ENCODE results near the gene XIRP2. TPM values are rescaled to one million over a fixed set of nuclear protein-coding genes. Genes with fewer than 3 reads are reported as not detected.

Gene XIRP2
- total and polyA plus RNA-seq, 2 of the 13 experiments (the other 11 are each of a cell fraction or from before 2014, with no cell fraction given), result 0.04 to 0.05 TPM

- TF ChIP-seq, protein P1, sequence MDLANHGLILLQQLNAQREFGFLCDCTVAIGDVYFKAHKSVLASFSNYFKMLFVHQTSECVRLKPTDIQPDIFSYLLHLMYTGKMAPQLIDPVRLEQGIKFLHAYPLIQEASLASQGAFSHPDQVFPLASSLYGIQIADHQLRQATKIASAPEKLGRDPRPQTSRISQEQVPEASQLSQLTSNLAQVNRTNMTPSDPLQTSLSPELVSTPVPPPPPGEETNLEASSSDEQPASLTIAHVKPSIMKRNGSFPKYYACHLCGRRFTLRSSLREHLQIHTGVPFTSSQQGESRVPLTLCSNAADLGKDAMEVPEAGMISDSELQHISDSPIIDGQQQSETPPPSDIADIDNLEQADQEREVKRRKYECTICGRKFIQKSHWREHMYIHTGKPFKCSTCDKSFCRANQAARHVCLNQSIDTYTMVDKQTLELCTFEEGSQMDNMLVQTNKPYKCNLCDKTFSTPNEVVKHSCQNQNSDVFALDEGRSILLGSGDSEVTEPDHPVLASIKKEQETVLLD (CRISPR knock-in tag; IDR thresholded peaks at IDR 0.05; ENCODE audit: low read depth), result no peak
- TF ChIP-seq MED1 (CRISPR knock-in tag; IDR thresholded peaks at IDR 0.05) (peak; percentile 91), ZNF460 (CRISPR knock-in tag; IDR thresholded peaks at IDR 0.05; ENCODE audit: borderline replicate concordance) (no peak), ZNF549 (CRISPR knock-in tag; IDR thresholded peaks at IDR 0.05) (no peak), ZNF343 (CRISPR knock-in tag; IDR thresholded peaks at IDR 0.05) (no peak), ZKSCAN8 (CRISPR knock-in tag; IDR thresholded peaks at IDR 0.05; ENCODE audit: borderline replicate concordance) (peak; percentile 82), GZF1 (CRISPR knock-in tag; IDR thresholded peaks at IDR 0.05) (no peak), NFE2 (CRISPR knock-in tag; IDR thresholded peaks at IDR 0.05) (no peak), ZMYM4 (CRISPR knock-in tag; IDR thresholded peaks at IDR 0.05) (peak; percentile 92), ZNF441 (CRISPR knock-in tag; IDR thresholded peaks at IDR 0.05; ENCODE audit: borderline replicate concordance) (no peak), SMARCC2 (IDR thresholded peaks at IDR 0.05) (no peak), EEA1 (CRISPR knock-in tag; IDR thresholded peaks at IDR 0.05; ENCODE audit: borderline replicate concordance) (no peak), HOXA7 (CRISPR knock-in tag; IDR thresholded peaks at IDR 0.05) (no peak), NCOR1 (IDR thresholded peaks at IDR 0.05; ENCODE audit: borderline replicate concordance, low read length) (peak; percentile 61; the same call in 1 of the 2 replicates), ERF (CRISPR knock-in tag; IDR thresholded peaks at IDR 0.05) (peak; percentile 89), MEIS1 (CRISPR knock-in tag; IDR thresholded peaks at IDR 0.05; ENCODE audit: borderline replicate concordance) (no peak), MXD1 (CRISPR knock-in tag; IDR thresholded peaks at IDR 0.05) (no peak), PHF20 (CRISPR knock-in tag; IDR thresholded peaks at IDR 0.05) (no peak), SRSF4 (IDR thresholded peaks at IDR 0.05; ENCODE audit: low read depth, low read length, poor library complexity, severe bottlenecking) (no peak), ZNF788 (CRISPR knock-in tag; IDR thresholded peaks at IDR 0.05; ENCODE audit: borderline replicate concordance) (no peak), ZNF674 (CRISPR knock-in tag; IDR thresholded peaks at IDR 0.05; ENCODE audit: low read depth) (no peak), SMC3 (IDR thresholded peaks at IDR 0.05; ENCODE audit: low read length) (no peak), ZSCAN21 (CRISPR knock-in tag; IDR thresholded peaks at IDR 0.05; ENCODE audit: borderline replicate concordance) (no peak), ZNF143 (CRISPR knock-in tag; IDR thresholded peaks at IDR 0.05) (no peak), SRSF1 (optimal IDR thresholded peaks at IDR 0.05; ENCODE audit: low read depth, low read length) (no peak), PCBP1 (IDR thresholded peaks at IDR 0.05; ENCODE audit: borderline replicate concordance, low read depth, low read length) (no peak)
- TF ChIP-seq, protein P2, sequence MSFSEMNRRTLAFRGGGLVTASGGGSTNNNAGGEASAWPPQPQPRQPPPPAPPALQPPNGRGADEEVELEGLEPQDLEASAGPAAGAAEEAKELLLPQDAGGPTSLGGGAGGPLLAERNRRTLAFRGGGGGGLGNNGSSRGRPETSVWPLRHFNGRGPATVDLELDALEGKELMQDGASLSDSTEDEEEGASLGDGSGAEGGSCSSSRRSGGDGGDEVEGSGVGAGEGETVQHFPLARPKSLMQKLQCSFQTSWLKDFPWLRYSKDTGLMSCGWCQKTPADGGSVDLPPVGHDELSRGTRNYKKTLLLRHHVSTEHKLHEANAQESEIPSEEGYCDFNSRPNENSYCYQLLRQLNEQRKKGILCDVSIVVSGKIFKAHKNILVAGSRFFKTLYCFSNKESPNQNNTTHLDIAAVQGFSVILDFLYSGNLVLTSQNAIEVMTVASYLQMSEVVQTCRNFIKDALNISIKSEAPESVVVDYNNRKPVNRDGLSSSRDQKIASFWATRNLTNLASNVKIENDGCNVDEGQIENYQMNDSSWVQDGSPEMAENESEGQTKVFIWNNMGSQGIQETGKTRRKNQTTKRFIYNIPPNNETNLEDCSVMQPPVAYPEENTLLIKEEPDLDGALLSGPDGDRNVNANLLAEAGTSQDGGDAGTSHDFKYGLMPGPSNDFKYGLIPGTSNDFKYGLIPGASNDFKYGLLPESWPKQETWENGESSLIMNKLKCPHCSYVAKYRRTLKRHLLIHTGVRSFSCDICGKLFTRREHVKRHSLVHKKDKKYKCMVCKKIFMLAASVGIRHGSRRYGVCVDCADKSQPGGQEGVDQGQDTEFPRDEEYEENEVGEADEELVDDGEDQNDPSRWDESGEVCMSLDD (CRISPR knock-in tag; IDR thresholded peaks at IDR 0.05; ENCODE audit: borderline replicate concordance), result no peak
Observed at GRCh38 chr2:167103028-167103756, 214.9 kb downstream of the XIRP2 start (continued).
